HG02798 (cell line): ENCODE results near the gene NADK.
A peak's percentile ranks its signal among the peaks of the same experiment; 100 is the strongest.

ENCODE experiments used
- ATAC-seq: cut with Tn5 transposase; IDR thresholded peaks from one replicate; pipeline ENCODE4 v1.9.1; 2021; ENCODE audit warnings: mild to moderate bottlenecking; ENCODE audit not compliant: unreplicated experiment, poor library complexity

The NADK gene

GRCh38 chr1:1786836-1787605 lies 8.8 kb upstream of the NADK start:
- ATAC-seq, result no peak

GRCh38 chr1:1785666-1786065 lies 7.4 kb upstream of the NADK start:
- ATAC-seq, result no peak

GRCh38 chr1:1784933-1785332 lies 6.7 kb upstream of the NADK start:
- no peak for ATAC-seq

GRCh38 chr1:1783320-1783719 lies 5.0 kb upstream of the NADK start:
- no peak for ATAC-seq

- ATAC-seq, result no peak
These were observed 4.3 kb upstream of the NADK start for GRCh38 chr1:1782399-1783221.

GRCh38 chr1:1781526-1781903 lies 3.2 kb upstream of the NADK start:
- no peak for ATAC-seq

GRCh38 chr1:1780598-1781525 lies 2.6 kb upstream of the NADK start:
- ATAC-seq, result no peak

GRCh38 chr1:1779691-1780597 lies 1.7 kb upstream of the NADK start:
- peak; percentile 28 for ATAC-seq

GRCh38 chr1:1779320-1779675 lies 1.0 kb upstream of the NADK start:
- ATAC-seq, result no peak

GRCh38 chr1:1778663-1779319 lies 521 bp upstream of the NADK start:
- peak; percentile 76 for ATAC-seq

- ATAC-seq, result no peak
These were observed 729 bp downstream of the NADK start for GRCh38 chr1:1777583-1777899.

GRCh38 chr1:1776672-1777582 lies 1.3 kb downstream of the NADK start:
- no peak for ATAC-seq

GRCh38 chr1:1775327-1776226 lies 2.7 kb downstream of the NADK start:
- no peak for ATAC-seq

GRCh38 chr1:1773874-1774273 lies 4.4 kb downstream of the NADK start:
- no peak for ATAC-seq

GRCh38 chr1:1771096-1771495 lies 7.2 kb downstream of the NADK start:
- ATAC-seq, result no peak

GRCh38 chr1:1770102-1770501 lies 8.2 kb downstream of the NADK start:
- no peak for ATAC-seq

GRCh38 chr1:1768249-1768992 lies 9.8 kb downstream of the NADK start:
- ATAC-seq, result no peak
